Neural cell (in vitro differentiated cells): ENCODE measurements around the gene EIF4G3. TPM values are rescaled to one million over a fixed set of nuclear protein-coding genes. Genes with fewer than 3 reads are reported as not detected.

ENCODE experiments used
- H2AFZ ChIP-seq: fragments of 200-600, 300-800 bp; sonication (generic), shearing (Covaris generic); 2 replicates; pipeline ENCODE4 v1.6.0; 2014; ENCODE audit warnings: low read depth, mild to moderate bottlenecking, antibody characterized with exemption, low read length, moderate library complexity
- H3F3A ChIP-seq: fragments of 200-600 bp; shearing (Covaris generic); 2 replicates; pipeline ENCODE4 v1.6.1; 2016; ENCODE audit warnings: mild to moderate bottlenecking, moderate library complexity, mixed read lengths, antibody characterized with exemption, low read length; ENCODE audit not compliant: insufficient read depth, poor library complexity, severe bottlenecking
- H3K27ac ChIP-seq: fragments of 200-600, 300-800 bp; sonication (generic), shearing (Covaris generic); 2 replicates; pipeline ENCODE4 v1.5.1; 2014; ENCODE audit warnings: mild to moderate bottlenecking, low read length, moderate library complexity
- H3K27me3 ChIP-seq: fragments of 300-800, 200-600 bp; sonication (generic), shearing (Covaris generic); 2 replicates; pipeline ENCODE4 v1.6.0; 2014; ENCODE audit warnings: mild to moderate bottlenecking, low read depth, low read length, moderate library complexity; ENCODE audit not compliant: insufficient read depth
- H3K36me3 ChIP-seq: fragments of 300-800, 200-600 bp; sonication (generic), shearing (Covaris generic); 2 replicates; pipeline ENCODE4 v1.5.1; 2014; ENCODE audit warnings: mild to moderate bottlenecking, antibody characterized with exemption, low read length, moderate library complexity; ENCODE audit not compliant: insufficient read depth
- H3K4me2 ChIP-seq: fragments of 300-800, 200-600 bp; sonication (generic), shearing (Covaris generic); 2 replicates; pipeline ENCODE4 v1.6.0; 2014; ENCODE audit warnings: mild to moderate bottlenecking, low read length
- H3K4me3 ChIP-seq: fragments of 300-800, 200-600 bp; sonication (generic), shearing (Covaris generic); 2 replicates; pipeline ENCODE4 v1.5.1; 2014; ENCODE audit warnings: mild to moderate bottlenecking, low read length, moderate library complexity
- H3K79me2 ChIP-seq: fragments of 200-600 bp; shearing (Covaris generic); replicated peaks from 2 replicates; pipeline ENCODE4 v1.6.0; 2014; ENCODE audit warnings: mild to moderate bottlenecking, low read length, moderate library complexity; ENCODE audit not compliant: insufficient read depth
- H3K9ac ChIP-seq: fragments of 300-800, 200-600 bp; sonication (generic), shearing (Covaris generic); 2 replicates; pipeline ENCODE4 v1.6.1; 2016; ENCODE audit warnings: mild to moderate bottlenecking, low read length, mixed read lengths
- H3K9me2 ChIP-seq: fragments of 200-600 bp; shearing (Covaris generic); 2 replicates; pipeline ENCODE4 v1.6.1; 2016; ENCODE audit warnings: mild to moderate bottlenecking, low read length, mixed read lengths; ENCODE audit not compliant: insufficient read depth
- H3K9me3 ChIP-seq: fragments of 200-600, 300-800 bp; sonication (generic), shearing (Covaris generic); 2 replicates; pipeline ENCODE4 v1.6.1; 2016; ENCODE audit warnings: mild to moderate bottlenecking, mixed run types, low read length, moderate library complexity, mixed read lengths
- H4K20me1 ChIP-seq: fragments of 200-600 bp; shearing (Covaris generic); 2 replicates; pipeline ENCODE4 v1.6.1; 2016; ENCODE audit warnings: mild to moderate bottlenecking, mixed run types; ENCODE audit not compliant: insufficient read depth
- EP300 ChIP-seq: fragments of 450-650 bp; conservative IDR thresholded peaks from 2 replicates; pipeline ENCODE4 v1.6.1; 2014; ENCODE audit warnings: antibody characterized with exemption, mild to moderate bottlenecking, moderate library complexity; ENCODE audit not compliant: poor library complexity, severe bottlenecking
- EZH2 ChIP-seq: fragments of 200-600, 300-800 bp; shearing (Covaris generic), sonication (generic); IDR thresholded peaks from 2 replicates; pipeline ENCODE4 v1.6.1; 2014; ENCODE audit warnings: antibody characterized with exemption, low read length, borderline replicate concordance, mild to moderate bottlenecking; ENCODE audit not compliant: insufficient read depth, poor library complexity, severe bottlenecking
- MXI1 ChIP-seq: fragments of 450-650 bp; conservative IDR thresholded peaks from 2 replicates; pipeline ENCODE4 v1.6.1; 2014; ENCODE audit warnings: antibody characterized with exemption, mild to moderate bottlenecking; ENCODE audit not compliant: poor library complexity, severe bottlenecking
- POLR2AphosphoS5 ChIP-seq: IDR thresholded peaks from 2 replicates; pipeline ENCODE4 v1.6.1; 2012
- RAD21 ChIP-seq: fragments of 450-650 bp; conservative IDR thresholded peaks from 2 replicates; pipeline ENCODE4 v1.6.1; 2014; ENCODE audit warnings: antibody characterized with exemption, mild to moderate bottlenecking, moderate library complexity
- SMC3 ChIP-seq: fragments of 450-650 bp; conservative IDR thresholded peaks from 2 replicates; pipeline ENCODE4 v1.6.1; 2014; ENCODE audit warnings: antibody characterized with exemption, mild to moderate bottlenecking, moderate library complexity; ENCODE audit not compliant: poor library complexity
- TAF1 ChIP-seq: IDR thresholded peaks from 2 replicates; pipeline ENCODE4 v1.6.1; 2012; ENCODE audit warnings: low read depth
- polyA plus RNA-seq: library from polyadenylated mRNA; depleted of rRNA; stranded (reverse); fragments of >200 nt; gene quantifications from 2 replicates; pipeline ENCODE4 v1.2.3, GENCODE V29; 2014
- TF ChIP-seq, protein P1 (sequence below): IDR thresholded peaks from 2 replicates; pipeline ENCODE4 v1.6.1; 2012; ENCODE audit warnings: borderline replicate concordance
- TF ChIP-seq, protein P2 (sequence below): fragments of 450-650 bp; IDR thresholded peaks from 2 replicates; pipeline ENCODE4 v1.5.1; 2014; ENCODE audit warnings: antibody characterized with exemption, mild to moderate bottlenecking, moderate library complexity; ENCODE audit not compliant: poor library complexity, severe bottlenecking

Gene EIF4G3
- polyA plus RNA-seq, 1 donor from 2014 or later, result 56.9 TPM

DNA sequence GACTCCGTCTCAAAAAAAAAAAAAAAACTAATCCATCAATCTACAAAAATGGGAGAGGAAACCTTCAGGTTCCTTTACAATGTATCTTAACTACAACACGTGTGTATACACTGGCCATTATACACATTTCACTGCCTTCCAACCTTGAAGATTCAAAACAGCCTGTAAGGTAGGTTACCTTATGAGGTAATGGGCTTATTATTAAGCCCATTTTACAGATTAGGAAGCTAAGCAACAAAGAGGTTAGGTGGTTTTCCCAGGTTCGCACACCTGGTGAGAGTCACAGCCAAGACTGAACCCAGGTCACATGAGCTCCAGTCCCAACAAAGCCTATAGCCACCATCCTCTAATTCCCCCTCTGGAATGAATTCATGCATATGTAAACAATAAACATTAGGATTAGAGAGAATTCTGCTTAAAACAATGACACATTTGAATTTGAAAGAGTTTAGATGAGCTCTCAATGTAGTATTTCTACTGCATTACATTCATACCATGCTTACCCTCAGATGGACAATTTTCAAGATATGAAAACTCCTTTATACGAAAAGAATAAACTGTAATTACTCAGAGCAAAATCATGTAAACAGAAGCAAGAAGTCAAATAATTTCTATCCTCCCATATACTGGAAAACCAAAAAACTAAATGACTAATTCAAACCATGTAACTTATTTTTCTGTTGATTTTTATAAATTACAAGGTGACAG is 54.8 kb downstream of the EIF4G3 start:
- Histone ChIP-seq H4K20me1 (no peaks in the 10 kb centered on the region), H3F3A (no peaks in the 10 kb centered on the region), H3K4me3 (no peak overlapping the region), H3K27ac (no peak overlapping the region), H3K27me3 (no peaks in the 10 kb centered on the region), H3K36me3 (no peaks in the 10 kb centered on the region), H3K9ac (no peak overlapping the region), H3K79me2 (peaks cover 21% of the 10 kb centered on the region), H3K4me2 (no peak overlapping the region), H2AFZ (no peak overlapping the region), H3K9me3 (no peaks in the 10 kb centered on the region), H3K9me2 (no peaks in the 10 kb centered on the region)
- TF ChIP-seq MXI1 (no peak), TAF1 (no peak), SMC3 (no peak), EZH2 (no peak), POLR2AphosphoS5 (no peak), EP300 (no peak), RAD21 (no peak)
- TF ChIP-seq, protein P1, sequence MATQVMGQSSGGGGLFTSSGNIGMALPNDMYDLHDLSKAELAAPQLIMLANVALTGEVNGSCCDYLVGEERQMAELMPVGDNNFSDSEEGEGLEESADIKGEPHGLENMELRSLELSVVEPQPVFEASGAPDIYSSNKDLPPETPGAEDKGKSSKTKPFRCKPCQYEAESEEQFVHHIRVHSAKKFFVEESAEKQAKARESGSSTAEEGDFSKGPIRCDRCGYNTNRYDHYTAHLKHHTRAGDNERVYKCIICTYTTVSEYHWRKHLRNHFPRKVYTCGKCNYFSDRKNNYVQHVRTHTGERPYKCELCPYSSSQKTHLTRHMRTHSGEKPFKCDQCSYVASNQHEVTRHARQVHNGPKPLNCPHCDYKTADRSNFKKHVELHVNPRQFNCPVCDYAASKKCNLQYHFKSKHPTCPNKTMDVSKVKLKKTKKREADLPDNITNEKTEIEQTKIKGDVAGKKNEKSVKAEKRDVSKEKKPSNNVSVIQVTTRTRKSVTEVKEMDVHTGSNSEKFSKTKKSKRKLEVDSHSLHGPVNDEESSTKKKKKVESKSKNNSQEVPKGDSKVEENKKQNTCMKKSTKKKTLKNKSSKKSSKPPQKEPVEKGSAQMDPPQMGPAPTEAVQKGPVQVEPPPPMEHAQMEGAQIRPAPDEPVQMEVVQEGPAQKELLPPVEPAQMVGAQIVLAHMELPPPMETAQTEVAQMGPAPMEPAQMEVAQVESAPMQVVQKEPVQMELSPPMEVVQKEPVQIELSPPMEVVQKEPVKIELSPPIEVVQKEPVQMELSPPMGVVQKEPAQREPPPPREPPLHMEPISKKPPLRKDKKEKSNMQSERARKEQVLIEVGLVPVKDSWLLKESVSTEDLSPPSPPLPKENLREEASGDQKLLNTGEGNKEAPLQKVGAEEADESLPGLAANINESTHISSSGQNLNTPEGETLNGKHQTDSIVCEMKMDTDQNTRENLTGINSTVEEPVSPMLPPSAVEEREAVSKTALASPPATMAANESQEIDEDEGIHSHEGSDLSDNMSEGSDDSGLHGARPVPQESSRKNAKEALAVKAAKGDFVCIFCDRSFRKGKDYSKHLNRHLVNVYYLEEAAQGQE, result no peak
- TF ChIP-seq, protein P2, sequence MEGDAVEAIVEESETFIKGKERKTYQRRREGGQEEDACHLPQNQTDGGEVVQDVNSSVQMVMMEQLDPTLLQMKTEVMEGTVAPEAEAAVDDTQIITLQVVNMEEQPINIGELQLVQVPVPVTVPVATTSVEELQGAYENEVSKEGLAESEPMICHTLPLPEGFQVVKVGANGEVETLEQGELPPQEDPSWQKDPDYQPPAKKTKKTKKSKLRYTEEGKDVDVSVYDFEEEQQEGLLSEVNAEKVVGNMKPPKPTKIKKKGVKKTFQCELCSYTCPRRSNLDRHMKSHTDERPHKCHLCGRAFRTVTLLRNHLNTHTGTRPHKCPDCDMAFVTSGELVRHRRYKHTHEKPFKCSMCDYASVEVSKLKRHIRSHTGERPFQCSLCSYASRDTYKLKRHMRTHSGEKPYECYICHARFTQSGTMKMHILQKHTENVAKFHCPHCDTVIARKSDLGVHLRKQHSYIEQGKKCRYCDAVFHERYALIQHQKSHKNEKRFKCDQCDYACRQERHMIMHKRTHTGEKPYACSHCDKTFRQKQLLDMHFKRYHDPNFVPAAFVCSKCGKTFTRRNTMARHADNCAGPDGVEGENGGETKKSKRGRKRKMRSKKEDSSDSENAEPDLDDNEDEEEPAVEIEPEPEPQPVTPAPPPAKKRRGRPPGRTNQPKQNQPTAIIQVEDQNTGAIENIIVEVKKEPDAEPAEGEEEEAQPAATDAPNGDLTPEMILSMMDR, result no peak

DNA sequence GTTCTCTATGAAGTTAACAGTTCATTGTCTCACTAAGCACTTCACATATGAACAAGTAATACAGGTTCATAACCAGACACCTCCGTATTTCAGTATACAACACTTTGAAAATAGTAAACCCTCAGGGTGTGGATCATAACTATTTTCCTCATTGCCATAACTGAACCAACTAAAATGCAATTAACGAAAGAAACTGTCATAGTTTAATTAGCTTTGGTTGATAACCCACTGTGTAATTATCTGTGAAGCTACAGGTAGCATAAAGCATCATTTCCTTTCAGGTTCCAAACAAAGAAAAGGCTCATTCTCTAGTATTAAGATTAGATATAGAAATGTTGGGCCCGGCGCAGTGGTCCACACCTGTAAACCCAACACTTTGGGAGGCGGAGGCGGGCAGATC is 58.5 kb downstream of the EIF4G3 start:
- TF ChIP-seq EZH2, result no peak
- no peak for TF ChIP-seq EP300
- TF ChIP-seq TAF1, result no peak
- TF ChIP-seq POLR2AphosphoS5, result no peak
- TF ChIP-seq, protein P1, result no peak
- TF ChIP-seq SMC3, result no peak
- TF ChIP-seq MXI1, result no peak
- TF ChIP-seq, protein P2, result no peak
- TF ChIP-seq RAD21, result no peak
- Histone ChIP-seq H3K9me2 (no peaks in the 10 kb centered on the region), H3K27me3 (no peaks in the 10 kb centered on the region), H3K4me3 (no peak overlapping the region), H3K36me3 (no peaks in the 10 kb centered on the region), H3K79me2 (peaks cover 24% of the 10 kb centered on the region), H4K20me1 (no peaks in the 10 kb centered on the region), H2AFZ (no peak overlapping the region), H3K9ac (no peak overlapping the region), H3F3A (no peaks in the 10 kb centered on the region), H3K4me2 (no peak overlapping the region), H3K9me3 (no peaks in the 10 kb centered on the region), H3K27ac (no peak overlapping the region)
